Stimulated activated CD8-positive, alpha-beta memory T cell treated with anti-CD3 and anti-CD28 coated beads, Interleukin-15, amount 100 ng/mL, for 24 hours (primary cell): ENCODE measurements around the gene UBALD2.
"Not testable (repeated sequence)": the region's sequence is repeated elsewhere in the genome, so short reads cannot be mapped to it uniquely, and the experiment has no call there.

ENCODE experiments used
- DNase-seq: peaks from one replicate; pipeline ENCODE4 v3.0.0-alpha.2; 2020; ENCODE audit warnings: low read depth

UBALD2 gene

DNA sequence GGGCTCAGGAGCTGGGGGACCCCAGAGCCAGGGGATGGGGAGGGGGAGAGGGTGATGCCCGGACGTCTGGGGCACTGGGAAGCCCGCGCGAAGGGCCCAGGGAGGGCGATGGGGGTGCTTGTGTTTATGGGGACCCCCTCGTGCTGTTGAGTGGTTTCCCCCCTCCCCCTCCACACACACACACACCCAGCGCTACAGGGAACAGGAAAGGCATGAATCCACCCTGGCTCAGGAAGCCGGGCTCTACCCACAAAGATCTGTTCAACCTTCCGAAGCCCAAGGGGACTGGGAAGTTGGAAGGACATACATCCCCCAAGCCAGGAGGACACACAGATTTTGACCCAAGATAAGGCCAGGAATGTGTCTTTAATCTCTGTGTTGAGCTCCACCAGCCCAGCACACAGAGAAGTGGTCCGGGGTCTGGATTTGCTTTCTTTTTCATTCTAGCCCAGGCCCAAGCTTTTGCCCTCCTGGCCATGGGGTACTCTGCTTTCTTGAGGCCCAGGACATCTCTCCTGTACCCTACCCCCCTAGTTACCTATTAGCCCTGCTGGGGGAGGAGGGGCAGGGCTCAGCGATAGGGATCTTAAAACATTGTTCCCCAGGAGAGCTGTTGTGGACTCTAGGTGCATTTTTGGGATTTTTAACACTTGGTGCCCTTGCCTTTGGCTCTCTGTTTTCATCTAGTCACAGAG, 1.2 kb downstream of the UBALD2 start:
- DNase-seq = no peak

DNA sequence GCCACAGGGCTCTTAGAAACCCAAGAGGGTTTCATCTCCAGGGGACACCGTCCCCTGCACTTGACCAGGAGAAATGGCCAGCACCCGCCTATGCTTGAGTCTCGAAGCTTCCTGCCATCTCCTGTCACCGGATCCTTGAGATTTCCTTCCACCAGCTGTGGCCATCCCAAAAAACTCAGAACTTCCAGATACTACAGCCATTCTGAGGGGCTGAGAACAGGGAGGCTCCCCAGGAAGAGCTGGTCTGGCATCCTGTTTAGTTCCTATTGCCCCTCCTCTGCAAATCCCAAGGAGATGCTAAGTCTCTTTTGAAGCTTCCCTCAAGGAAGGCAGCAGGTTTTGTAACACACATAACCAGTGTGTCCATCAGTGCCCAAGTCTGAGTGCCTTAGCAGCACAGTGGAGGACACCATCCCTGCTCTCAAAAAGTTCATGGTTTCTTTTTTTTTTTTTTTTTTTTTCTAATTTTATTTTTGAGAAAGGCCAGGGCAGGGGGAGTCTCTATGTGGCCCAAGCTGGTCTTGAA, 2.0 kb downstream of the UBALD2 start:
- DNase-seq = no peak

DNA sequence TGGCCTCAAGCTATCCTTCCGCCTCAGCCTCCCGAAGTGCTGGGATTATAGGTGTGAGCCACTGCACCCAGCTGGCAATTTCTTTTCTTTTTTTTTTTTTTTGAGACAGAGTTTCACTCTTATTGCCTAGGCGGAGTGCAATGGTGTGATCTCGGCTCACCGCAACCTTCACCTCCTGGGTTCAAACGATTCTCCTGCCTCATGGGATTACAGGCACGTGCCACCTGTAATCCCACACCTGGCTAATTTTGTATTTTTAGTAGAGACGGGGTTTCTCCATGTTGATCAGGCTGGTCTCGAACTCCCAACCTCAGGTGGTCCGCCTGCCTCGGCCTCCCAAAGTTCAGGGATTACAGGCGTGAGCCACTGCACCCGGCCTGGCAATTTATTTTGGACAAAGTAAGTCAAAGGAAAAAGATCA, 2.4 kb downstream of the UBALD2 start:
- DNase-seq = not testable (repeated sequence)

DNA sequence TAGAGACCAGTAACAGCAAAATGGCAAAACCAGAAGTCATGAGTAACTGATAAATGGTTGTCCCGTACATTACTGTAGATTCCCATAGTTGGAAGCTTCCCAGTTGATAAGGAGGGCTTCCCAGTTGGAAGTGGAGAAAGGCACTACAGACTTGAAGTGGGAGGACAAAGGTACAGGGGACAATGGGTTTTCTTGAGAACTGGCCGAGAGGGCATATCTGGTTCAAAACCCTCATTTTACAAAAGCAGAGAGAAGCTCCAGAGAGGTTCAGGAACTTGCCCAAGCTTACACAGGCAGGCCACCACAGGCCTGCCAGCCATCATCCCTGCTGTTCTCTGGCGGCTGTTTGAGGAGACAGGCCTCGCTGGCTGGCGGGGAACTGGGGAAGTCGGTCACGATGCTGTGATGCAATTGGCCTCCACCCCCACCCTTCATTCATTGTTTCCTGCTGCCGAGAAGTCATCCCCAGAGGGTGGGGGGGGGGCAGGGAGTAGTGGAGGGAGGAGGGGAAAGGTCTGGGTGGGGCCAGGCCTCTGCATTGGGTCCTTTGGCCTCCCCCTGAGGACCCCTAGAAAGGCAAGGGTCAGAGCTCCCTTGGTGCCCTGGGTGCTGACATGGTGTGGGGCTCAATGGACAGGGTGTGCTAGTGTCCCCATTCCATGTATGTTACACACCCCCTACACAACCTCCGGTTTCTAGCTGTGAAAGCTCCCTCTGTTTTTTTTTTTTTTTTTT, 3.0 kb downstream of the UBALD2 start:
- peak; percentile 44 for DNase-seq

DNA sequence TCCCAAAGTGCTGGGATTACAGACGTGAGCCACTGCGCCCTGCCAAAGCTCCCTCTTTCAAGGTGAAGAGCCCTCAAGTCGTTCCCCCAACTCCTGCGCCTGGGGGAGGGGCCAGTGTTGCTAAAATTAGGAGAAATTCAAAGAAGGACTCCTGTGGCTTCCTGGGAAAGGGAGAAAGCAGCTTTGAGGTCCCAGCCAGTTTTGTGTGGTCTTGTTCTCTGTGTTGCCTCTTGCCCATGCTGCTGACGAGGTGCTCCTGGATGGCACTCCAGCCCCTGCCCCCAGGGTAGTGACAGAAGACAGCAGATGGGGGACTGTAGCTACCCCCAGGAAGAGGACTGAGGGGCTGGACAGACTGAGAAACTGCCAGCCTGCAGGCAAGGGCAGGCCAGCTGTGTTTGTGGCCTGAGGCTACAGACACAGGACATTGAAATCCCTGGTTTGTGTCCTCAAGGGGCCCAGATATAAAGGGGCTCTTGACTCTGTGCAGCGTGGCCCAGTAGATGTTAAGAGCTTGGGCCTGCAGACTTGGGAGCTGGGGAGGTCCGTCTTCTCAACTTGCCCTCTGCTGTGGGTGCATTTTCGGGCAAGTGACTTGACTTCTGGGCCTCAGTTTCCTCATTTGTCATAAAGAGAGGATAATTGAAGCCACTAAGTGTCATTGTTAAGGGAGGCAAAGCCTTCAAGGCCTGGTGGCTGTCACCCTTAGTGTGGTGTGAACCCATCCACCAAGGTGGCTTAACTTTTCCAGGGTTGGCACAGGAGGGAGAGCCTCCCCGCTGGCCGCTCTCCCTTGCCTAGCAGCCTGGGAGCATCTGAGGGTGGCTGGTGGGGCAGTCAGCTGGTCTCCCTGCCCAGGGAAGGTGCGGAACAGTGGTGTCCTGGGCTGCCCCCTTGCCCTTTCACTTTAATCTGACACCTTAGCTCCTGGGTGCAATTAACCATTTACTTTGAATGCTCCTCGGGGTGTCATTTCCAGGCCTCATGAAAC, 4.1 kb downstream of the UBALD2 start:
- DNase-seq = no peak

DNA sequence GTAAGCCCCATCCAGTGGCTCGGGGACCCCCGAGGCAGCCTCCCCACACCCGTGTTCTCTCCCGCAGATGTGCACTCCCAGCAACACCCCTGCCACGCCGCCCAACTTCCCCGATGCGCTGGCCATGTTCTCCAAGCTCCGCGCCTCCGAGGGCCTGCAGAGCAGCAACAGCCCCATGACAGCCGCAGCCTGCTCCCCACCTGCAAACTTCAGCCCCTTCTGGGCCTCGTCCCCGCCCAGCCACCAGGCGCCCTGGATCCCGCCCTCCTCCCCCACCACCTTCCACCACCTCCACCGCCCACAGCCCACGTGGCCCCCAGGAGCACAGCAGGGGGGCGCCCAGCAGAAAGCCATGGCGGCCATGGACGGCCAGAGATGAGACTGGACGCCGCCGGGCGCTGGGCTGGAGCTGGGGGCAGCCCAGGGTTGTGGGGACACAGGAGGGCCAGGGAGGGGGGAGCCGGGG, 5.0 kb downstream of the UBALD2 start:
- no peak for DNase-seq

DNA sequence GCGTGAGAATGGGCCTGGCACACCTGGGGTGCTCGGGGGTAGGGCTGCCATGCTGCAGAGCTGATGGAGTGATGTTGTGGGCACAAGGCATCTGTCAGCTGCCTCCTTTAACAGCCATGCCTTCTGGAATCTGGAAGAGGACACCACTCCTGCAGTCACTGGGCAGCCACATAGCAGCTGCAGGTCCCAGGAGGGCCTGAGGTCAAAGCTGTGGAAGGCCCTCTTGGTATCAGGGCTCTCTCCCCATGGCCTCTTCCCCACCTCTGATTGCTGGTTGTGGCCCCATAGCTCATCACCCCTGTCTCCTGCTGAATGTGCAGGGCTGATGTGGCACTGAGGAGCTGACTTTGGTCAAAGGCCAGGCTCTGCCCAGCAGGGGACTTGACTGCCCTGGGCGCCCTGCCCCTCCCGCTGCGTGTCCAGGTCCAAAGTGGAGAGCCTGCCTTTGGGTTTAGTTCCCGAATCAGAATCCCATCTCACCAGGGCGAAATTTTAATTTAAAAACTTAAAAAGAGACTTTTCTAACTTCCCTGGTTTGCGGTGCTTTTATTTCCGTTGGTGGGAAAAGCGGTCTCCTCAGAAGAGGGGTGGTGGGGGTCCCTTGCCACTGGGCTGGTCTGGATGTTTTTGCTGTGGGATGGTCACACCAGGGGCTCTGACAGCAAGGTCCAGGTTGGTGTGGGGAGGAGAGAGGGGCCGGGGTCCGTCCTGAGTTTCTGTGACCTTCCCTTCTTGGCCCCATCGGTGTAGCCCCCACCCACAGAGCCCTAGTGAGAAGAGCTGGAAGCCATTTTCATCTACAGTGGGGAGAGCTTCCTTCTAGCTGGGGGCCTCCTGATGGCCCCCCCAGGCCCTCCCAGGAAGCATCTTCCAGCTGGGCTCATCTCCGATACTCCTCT, 5.9 kb downstream of the UBALD2 start:
- no peak for DNase-seq

DNA sequence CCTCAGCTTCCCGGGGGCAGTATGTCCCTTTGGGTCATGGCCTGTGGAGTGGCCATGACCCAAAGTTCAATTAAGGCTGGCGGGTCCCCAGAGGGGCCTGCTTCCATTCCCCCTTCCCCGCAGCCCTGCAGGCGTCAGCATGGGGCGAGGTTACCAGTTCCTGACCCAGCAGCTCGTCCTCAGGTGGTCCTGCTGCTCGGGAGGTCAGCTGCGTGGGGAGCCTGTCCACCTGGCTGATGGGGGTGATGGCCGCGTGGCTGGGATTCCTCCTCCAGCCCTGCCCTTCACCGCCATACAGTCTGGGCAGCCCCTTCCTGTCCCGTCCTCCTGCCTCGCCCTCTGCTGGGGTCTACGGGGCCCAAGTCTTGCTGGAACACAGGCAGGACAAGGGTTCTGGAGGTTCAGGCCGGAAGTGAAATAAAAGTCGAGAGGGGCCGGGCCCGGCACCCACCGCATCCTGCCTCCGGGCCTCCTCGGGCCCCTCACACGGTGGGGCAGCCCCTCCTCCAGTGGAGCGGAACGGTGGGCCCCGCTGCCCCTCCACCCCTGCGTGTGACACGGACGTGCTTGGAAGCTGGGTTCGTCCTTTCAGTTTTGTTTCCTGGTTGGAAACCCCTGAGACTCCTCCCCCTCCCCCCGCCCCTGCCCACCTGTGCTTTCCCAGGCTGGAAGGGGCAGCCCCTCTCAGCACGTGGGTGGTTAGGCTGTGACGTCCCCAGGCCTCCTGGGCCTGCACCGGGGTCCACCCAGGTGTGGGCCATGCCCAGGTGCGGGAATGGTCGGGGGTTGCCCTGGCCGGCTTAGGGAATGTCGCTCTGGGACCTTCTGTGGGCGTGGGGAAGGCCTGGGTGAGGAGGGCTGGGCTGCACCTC, 6.8 kb downstream of the UBALD2 start:
- peak; percentile 62 for DNase-seq

DNA sequence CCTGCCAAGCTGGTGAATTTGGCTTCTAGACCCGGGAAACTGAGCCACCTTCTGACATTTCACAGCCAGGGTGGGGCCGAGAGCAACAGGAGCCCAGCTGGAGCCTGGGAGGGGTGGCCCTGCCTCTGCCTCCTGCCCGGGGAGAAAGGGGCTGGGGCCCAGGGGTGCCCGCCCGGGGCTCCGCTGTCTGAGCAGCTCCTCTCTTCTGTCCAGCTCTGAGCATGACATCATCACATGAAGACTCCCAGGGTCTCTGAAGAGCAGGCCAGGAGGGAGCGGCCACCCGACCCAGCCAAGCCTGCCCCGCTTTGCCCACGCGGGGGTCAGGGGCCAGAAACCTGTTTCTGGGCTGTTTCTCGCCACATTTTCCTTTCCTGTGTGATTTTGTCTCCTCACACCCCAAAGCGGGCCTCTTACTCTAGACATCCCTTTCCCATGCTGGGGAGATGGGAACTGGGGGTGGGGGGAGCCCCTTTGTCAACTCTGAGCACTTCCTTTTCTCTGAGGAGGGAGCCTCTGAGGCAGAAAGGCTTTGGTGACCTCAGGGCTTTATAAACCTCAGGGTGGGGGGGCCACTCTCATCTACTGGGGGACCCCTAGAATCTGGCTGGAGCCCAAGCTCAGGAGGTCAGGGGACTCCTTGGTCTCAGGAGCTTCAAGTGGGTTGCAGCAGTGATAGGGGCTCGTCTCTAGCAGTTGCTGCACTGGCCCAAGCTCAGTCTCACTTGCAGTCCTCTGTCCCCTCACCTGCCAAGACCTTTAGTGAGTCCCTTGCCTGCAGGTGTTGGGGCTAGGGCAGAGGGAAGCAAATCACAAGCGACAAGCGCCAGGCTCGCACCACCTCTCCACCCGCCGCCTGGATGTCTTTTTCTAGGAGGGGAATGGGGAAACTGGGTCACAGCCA, 7.6 kb downstream of the UBALD2 start:
- no peak for DNase-seq

DNA sequence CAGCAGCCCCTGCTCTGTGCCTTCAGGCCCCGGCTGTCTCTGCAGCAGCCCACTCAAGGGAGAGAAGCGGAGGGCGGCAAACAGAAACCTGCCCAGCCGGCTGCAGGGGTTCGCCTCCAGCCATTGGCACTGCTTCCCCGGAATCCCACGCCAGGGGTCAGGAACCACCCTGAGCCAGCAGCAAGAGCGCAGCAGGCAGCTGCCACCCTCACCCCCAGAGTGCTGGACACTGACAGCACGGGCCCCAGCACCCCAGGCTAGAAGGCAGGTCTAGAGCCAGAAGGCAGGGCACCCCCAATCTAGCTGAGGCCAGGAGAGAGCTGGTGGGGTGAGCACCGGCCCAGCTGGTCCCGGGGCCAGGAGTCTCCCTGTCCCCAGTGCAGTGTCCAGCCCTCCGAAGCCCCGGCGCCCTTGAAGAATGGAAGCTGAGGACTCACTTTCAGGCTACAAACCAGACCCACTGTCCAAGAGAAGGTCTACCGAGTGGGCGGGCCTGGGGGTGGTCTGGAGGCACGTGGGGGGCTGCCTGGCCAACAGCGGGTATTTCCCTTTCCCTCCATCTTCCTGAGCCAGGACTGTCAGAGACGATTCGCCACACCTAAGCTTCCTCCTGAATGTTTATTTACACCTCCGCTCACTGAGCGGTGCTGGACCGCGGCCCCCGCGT, 8.4 kb downstream of the UBALD2 start:
- DNase-seq = no peak

DNA sequence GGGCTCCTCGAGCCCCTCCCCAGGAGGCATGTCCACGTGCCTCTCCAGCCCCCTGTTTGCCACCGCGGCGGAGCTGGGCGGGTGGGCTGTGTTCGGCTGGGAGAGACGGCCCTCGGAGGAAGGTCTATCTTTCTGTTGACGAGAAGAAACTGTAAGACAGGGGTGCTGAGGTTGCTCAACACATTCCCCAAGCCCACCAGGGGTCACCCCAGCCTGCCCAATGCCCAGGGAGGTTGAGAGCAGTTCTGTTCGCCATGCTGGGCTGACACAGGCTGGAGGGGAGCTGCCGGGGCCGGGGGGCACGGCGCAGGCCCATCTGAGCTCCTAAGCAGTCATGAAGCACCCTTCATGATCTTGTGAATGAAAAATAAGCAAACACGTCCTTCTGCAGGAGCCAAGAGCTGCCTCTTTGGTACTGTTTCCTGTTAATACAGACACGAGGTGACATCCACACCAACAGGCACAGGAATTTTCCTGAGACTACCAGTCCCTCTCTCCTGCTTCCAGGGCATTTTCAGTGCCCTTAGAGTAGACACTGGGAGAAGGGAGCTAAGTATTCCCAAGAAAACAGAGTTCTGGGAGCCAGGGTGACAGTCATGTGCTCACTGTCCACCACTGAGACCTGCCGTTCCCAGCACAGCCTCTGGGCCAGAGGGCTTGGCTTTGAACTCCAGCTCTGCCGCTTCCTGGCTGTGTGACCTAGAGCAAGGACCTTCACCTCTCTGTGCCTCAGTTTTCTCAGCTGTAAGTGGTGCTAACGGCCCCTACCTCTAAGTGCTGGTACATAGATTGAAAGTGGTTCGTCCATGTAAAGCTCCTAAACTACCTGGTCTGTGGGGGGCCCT, 9.2 kb downstream of the UBALD2 start:
- DNase-seq = no peak

DNA sequence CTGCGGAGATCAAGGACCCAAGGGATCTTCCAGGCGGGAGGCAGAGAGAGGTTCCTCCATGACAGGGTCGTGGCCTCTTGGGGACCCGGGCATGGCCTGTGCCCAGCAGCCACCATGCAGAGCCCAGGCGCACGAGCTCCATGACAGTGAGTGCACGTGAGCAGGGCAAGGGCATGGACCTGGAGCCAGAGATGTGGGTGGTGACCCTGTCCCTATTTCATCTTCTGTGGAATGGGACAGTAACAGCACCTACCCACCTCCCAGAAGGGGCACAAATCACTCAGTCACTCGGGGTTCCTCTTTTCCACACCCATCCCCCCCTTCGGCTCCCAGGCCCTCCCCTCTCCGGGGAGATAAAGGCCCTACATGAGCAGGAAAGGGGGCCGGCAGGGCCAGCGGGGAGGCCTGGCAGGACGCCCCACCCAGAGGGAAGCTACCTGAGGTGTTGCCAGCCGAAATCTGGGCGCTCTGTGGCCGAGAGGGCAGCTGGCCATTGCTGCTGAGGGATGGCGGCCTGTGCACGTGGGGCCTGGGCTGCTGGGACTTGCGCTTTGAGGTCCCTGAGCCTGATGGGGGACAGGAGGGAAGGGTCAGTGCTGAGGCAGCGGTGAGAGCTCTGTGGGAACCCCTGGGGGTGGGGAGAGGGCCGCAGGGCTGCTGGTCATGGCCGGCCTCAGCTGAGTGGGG, 10.4 kb downstream of the UBALD2 start:
- DNase-seq = no peak

DNA sequence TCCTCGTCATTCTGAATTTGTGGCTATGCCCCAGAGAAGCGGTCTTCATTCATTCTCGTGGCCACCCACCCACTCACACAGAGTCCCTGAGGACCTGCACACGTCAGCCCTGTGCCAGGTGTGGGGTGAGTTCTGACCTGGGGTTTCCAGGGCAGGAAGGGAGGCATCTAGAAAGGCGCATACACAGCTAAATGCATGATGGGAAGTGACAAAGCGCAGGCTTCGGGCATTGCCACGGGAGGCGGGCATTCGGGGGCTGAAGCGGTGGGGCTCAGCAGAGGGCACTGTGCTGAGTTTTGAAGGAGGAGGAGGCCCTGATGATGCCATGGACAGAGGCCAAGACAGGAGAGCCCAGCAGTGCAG, 10.9 kb downstream of the UBALD2 start:
- no peak for DNase-seq

DNA sequence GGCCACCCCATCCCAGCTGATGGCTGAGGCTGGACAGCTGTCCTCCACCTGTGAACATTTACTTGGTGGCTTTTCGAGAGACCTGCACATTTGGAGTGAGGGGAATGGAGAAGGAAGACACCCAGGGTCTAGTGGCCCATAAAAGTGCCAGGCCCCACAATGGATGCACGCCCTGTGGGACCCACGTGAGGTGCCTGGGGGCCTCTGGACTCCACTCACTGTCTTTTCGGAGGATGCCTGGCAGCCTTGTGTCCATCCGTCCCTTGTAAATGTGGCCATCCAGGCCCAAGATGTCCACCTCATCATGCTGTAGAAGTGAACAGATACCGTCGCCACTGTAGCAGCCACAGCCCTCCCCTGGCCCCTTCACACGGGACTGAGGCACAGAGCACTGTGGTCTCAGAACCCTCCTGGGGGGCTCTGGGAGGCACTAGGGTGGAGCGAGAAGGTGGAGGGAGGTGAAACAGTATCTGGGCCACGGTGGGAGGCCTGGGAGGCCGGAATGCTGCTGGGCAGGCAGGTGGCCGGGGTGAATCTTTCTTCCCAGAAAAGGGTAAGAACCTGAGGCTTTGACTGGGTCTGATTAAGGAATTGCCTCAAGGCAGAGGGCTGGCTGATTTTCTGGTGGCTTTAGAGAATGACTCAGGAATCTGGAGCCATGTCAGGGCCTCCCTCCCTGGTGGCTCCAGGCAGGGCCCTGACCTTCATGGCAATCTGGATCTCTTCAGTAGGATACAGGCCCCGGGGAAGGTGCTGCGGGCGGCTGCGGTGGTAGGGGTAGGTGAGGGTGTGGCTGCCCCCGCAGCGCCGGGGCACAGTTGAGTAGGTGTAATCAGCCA, 11.5 kb downstream of the UBALD2 start:
- DNase-seq = no peak

DNA sequence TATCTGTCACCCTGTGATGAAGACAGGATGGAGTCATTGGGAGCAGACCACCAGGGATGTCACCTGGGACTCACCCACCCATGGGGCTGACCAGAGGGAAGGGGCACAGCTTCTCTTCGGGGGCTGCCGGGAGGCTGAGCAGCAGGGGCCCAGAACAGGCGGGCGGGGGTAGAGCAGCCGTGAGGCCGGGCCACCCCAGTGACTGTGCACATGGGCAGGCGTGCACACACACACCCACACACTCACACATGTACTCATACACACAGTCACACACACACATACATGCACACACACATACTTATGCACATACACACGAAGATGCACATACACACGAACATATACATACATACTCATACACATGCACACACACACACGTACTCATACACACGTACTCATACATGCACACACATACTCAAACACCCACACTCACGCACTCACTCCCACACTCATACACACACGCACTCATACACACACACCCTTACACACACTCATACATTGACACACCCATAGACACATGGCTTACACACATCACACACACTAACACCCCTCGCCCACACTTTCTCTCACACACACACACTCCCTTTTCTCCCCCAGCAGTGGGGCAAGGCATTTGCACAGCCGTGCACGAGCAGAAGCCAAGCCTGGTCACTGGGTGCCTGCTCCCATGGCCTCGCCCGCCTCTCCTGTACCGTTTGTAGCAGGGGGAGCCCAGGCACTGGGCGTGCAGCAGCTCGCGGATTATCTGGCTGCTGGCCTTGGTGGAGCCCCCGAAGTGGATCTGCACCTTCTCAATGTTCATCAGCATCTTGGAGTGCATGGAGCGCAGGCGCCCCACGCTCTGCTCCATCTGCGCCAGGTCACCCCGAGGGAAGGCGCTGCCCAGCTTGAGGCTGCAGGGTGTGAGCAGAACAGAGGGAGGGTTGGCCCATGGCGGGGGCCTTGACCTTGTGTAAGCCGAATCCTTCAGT, 12.4 kb downstream of the UBALD2 start:
- DNase-seq = no peak
